Choroid plexus epithelial cell (primary cell): ENCODE results near the gene ZMIZ1.

Source experiments
- DNase-seq: peaks from one replicate; pipeline ENCODE4 v3.0.0-alpha.2; 2010; ENCODE audit warnings: low read depth
- H3K4me3 ChIP-seq: 2 replicates; pipeline ENCODE4 v1.5.1; 2011; ENCODE audit warnings: low read depth, mild to moderate bottlenecking, control low read depth, low read length, moderate library complexity
- CTCF ChIP-seq: conservative IDR thresholded peaks from 2 replicates; pipeline ENCODE4 v1.5.1; 2011; ENCODE audit warnings: low read depth, mild to moderate bottlenecking, control low read depth, inconsistent platforms, low read length, moderate library complexity

ZMIZ1 gene

GRCh38 chr10:79133416-79133815 is 64.7 kb downstream of the ZMIZ1 start:
- no peak for DNase-seq
- no peak overlapping the region for H3K4me3 ChIP-seq
- no peak for TF ChIP-seq CTCF

- no peak for TF ChIP-seq CTCF
- H3K4me3 ChIP-seq = no peak overlapping the region
- DNase-seq = no peak
These were observed 67.0 kb downstream of the ZMIZ1 start for GRCh38 chr10:79135790-79136189.

GRCh38 chr10:79136236-79137005 is 67.7 kb downstream of the ZMIZ1 start:
- no peak for DNase-seq
- TF ChIP-seq CTCF = no peak
- no peak overlapping the region for H3K4me3 ChIP-seq

- DNase-seq = no peak
- no peak for TF ChIP-seq CTCF
- H3K4me3 ChIP-seq = no peak overlapping the region
These were observed 68.6 kb downstream of the ZMIZ1 start for GRCh38 chr10:79137300-79137756.

GRCh38 chr10:79137826-79138225 is 69.1 kb downstream of the ZMIZ1 start:
- H3K4me3 ChIP-seq = no peak overlapping the region
- DNase-seq = peak; percentile 60
- no peak for TF ChIP-seq CTCF

- no peak for DNase-seq
- TF ChIP-seq CTCF = no peak
- H3K4me3 ChIP-seq = no peak overlapping the region
These were observed 69.8 kb downstream of the ZMIZ1 start for GRCh38 chr10:79138449-79139123.
